Stimulated activated CD4-positive, alpha-beta T cell treated with anti-CD3 and anti-CD28 coated beads, Interleukin-15, amount 100 ng/mL, for 1 hour (primary cell): Measurements from ENCODE around the gene PRSS36.
A peak's percentile ranks its signal among the peaks of the same experiment; 100 is the strongest.
"Not testable (repeated sequence)": the region's sequence is repeated elsewhere in the genome, so short reads cannot be mapped to it uniquely, and the experiment has no call there.

ENCODE experiments used
- DNase-seq, 2 donors: peaks; one replicate each; pipeline ENCODE4 v3.0.0-alpha.2; 2020; ENCODE audit warnings: low read depth in 1 of 2, low spot score in 1 of 2

Gene PRSS36

DNA sequence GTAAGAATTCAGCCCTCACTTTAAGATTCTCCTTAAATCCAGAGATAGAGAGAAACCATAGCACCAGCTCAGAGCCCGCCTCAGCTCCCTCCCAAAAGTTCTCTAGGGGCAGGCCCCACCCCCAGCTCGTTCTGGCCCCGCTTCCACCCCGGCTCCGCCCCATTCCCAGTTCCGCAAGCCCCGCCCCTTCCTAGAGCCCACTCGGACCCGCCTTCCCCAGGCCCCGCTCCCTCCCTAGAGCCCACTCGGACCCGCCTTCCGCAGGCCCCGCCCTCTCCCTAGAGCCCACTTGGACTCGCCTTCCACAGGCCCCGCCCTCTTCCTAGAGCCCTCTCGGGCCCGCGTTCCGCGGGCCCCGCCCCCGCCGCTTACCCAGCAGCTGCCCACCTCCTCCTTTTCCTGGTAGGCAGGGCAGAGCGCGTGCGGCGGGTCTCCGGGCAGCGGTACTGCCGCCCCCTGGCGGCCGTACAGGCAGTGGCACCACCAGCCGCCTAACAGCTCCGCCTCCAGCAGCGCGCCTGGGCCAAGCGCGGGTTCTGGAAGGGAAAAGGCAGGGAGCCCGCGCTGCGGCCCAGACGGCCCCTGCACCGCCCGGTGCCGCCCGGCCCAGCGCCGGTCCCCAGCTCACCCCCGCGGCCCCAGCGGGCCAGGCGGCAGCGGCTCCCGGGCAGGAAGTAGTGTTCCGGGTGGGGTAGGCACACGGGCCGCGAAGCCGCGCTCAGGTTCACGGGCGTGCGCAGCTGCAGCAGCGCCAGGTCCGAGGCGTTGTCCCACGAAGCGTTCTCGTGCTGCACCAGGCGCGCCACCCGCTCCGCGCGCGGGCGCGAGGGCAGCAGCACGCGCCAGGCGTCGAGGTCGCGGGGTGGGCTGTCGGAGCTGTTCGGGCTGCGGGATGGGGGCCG lies 7.5 kb downstream of the PRSS36 start:
- peak; percentile 93 to 96 for DNase-seq

DNA sequence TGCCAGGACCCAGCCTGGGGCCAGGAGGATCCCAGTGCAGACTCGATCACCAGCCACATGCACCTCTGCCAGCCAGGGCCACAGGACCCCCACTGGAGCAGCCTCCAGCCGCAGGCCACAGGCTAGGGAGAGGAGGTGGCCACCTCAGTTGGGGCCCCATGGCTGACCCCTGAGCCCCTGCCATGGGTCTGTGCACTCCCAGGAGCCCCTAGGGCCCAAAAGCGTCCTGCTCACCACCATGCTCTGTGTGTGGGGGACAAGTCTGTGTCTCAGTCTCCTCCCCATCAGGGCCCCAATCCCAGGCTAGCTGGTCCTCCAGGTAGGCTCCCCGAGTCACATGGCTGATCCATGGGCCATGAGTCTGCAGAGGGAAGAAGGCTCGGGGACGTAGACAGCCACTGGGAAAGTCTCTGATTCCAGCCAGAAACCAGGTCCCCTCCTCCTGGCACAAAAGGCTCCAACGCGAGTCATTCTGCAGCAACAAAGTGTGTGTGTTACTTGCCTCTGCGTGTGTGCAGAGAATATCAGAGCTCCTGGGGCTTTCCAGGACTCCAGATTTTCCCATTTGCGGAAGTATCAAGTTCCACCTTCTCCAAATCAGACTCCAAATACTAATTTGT lies 8.3 kb downstream of the PRSS36 start:
- DNase-seq, result no peak

- DNase-seq, result not testable (repeated sequence)
Observed at GRCh38 chr16:31141071-31141469, 8.8 kb downstream of the PRSS36 start.

DNA sequence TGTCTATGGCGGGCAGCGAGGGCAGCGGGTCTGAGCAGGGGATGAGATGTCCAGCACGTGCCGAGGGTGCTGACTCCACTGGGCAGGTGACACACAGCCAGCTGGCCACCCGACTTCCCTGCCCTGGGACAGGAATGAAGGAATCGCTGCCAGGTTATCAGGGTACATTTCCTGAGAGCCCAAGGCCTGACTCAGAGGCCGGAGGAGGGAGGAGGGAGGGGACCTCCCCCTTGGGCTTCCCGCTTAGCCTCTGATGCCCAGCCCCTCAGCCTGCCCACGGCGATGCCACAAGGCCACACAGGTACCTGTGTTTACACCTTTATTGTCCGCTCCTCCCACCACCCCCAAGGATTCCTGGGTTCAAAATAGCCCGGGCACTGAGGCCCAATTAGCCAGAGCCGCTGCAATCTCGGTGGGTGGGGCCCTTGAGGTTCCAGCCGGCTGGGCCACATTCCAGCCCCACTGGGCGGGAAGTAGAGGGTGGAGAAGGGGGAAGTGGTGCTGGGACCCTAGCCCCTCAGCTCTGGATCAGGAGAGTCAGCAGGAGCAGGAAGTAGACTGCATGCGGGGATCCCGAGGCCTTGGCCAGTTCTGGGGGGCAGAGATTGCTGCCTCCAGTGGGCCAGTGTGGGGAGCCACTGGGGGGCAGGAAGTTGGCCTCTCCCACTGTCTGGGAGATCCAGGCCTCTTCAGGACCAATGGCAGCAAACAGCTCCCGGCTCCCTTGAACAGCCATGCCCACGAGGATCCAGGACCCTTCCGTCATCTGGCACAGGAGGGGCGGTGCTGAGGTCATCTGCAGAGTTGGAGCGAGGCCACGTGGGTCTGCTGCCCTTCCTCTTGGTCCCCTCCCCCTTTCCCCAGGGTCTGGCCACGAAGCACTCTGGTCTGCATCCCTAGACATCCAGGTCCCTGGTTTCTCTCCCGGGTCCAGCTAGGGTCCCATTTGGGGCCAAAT lies 11.0 kb downstream of the PRSS36 start:
- no peak for DNase-seq

- DNase-seq, result not testable (repeated sequence)
Observed at GRCh38 chr16:31136822-31137499, 12.9 kb downstream of the PRSS36 start.

DNA sequence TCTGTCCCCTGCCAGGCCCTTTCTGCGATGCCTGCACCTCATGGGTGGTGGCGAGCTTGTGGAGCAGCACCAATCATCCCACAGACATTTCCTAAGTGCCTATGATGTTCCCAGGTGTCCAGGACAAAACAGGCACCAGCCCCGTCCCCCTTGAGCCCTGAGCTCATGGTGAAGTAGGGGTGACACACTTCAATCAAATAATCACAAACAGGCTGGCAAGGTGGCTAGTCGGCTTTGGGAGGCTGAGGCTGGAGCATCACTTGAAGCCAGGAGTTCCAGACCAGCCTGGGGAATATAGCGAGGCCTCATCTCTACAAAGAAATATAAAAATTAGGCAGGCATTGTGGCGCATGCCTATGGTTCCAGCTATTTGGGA lies 13.6 kb downstream of the PRSS36 start:
- DNase-seq, result no peak

- no peak for DNase-seq
Observed at GRCh38 chr16:31135535-31136286, 14.2 kb downstream of the PRSS36 start, which contains the start of gene PRSS8. Gene PRSS8, minus strand, starts transcription at chr16:31135727. Its CDS starts 229 bp downstream, at chr16:31135498.

GRCh38 chr16:31134625-31135534 lies 15.0 kb downstream of the PRSS36 start:
- no peak for DNase-seq

- DNase-seq, result no peak
Observed at GRCh38 chr16:31134091-31134571, 15.7 kb downstream of the PRSS36 start.

- DNase-seq, result no peak
Observed at GRCh38 chr16:31133046-31133501, 16.8 kb downstream of the PRSS36 start.

DNA sequence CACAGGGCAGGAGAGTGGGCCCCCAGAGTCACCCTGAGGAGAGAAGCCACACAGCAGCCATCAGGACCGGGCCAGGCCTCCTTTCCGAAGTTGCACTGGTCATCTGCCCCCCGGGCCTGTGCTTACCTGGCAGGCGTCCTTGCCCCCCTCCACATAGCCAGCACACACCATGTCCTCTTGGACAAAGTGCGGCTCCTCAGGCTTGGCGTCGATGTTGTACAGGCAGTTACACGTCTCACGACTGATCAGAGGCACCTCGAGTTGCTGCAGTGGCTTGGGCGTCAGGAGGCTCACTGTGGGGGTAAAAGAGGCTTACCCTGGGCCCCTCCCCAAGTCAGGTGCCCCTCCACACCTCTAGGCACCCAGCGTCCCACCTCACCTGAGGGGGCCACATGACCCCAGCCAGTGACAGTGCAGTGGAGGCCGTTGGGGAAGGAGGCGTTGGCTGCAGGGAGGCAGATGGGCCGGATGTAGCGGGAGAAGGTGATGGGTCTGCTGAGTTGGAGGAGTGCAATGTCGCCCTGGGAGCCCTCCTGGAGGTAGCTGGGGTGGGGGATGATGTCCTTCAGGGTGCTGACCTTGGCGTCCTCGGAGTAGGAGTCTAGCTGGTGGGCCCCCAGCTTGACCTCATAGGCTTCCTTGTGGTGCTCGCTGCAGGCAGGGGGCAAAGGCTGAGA lies 17.4 kb downstream of the PRSS36 start:
- DNase-seq, result no peak

GRCh38 chr16:31131841-31132271 lies 18.0 kb downstream of the PRSS36 start:
- DNase-seq, result no peak

GRCh38 chr16:31131416-31131815 lies 18.4 kb downstream of the PRSS36 start:
- no peak for DNase-seq

- DNase-seq, result no peak
Observed at GRCh38 chr16:31130899-31131298, 19.0 kb downstream of the PRSS36 start.

DNA sequence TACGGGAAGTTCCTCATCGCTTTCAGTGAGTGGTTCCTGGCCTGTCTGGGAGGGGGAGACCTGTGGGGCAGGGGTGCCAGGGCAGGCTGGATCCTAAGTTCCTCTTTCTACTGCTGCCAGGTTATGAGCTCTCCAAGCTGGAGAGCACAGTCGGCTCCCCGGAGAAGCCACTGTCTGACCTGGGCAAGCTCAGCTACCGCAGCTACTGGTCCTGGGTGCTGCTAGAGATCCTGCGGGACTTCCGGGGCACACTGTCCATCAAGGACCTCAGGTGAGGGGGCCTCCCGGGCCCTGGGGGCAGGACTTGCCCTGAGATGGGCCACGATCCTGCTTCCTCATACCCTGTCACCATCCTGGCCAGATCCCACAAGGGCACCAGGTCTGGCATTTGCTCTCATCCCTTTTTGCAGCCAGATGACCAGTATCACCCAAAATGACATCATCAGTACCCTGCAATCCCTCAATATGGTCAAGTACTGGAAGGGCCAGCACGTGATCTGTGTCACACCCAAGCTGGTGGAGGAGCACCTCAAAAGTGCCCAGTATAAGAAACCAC lies 19.5 kb downstream of the PRSS36 start:
- no peak for DNase-seq

GRCh38 chr16:31129568-31130335 lies 20.1 kb downstream of the PRSS36 start:
- DNase-seq, result no peak
